Right lobe of liver (tissue), 4 donors: ENCODE results near the gene ZDHHC12.

Source experiments
- CTCF ChIP-seq, 4 donors: fragments of 200-600 bp in 3 of 4; fragments of 450-650 bp in 1 of 4; IDR thresholded peaks; one replicate each; pipeline versions ENCODE4 v1.5.1 to v1.8.0; 2016 to 2022; ENCODE audit warnings: antibody characterized with exemption in 4 of 4, mild to moderate bottlenecking in 2 of 4
- POLR2A ChIP-seq: fragments of 450-650 bp; IDR thresholded peaks from one replicate; pipeline ENCODE4 v1.6.1; 2017; ENCODE audit warnings: antibody characterized with exemption, mild to moderate bottlenecking
- donor health status: DM: no; HTN: no; CAD: no.
- donor health status: DM: no; HTN: no; CAD: no.
- donor health status: DM: no; HTN: yes; CAD: no.

- TF ChIP-seq POLR2A: peak; percentile 88
- TF ChIP-seq CTCF (IDR thresholded peaks at IDR 0.05): no peak
Measured at GRCh38 chr9:128684325-128685199, 39.4 kb downstream of the ZDHHC12 start.
